ENCODE measurements around the gene ARHGDIG.

- TF ChIP-seq YY1 (IDR thresholded peaks at IDR 0.05; ENCODE audit: insufficient read depth, insufficient read length) (no peak), SUZ12 (IDR thresholded peaks at IDR 0.05; ENCODE audit: extremely low read depth, insufficient read depth, insufficient read length) (no peak)
Observed at GRCh38 chr16:283033-283805, 2.8 kb downstream of the ARHGDIG start, which contains the start of gene PDIA2.
